ENCODE results near the gene PDE11A. TPM values are rescaled to one million over a fixed set of nuclear protein-coding genes. Genes with fewer than 3 reads are reported as not detected.

PDE11A gene
- total and polyA plus RNA-seq, 2 donors from 2014 or later = 0.58 to 0.82 TPM

GRCh38 chr2:177588671-177589070 is 483.9 kb downstream of the PDE11A start:
- intact Hi-C loops (cut with DNase I) = no loop called here
- no peak for FAIRE-seq
- no peaks in the 10 kb centered on the region for H3K9me3 ChIP-seq (ENCODE audit: control insufficient read depth in 2 of 3, insufficient read depth in 1 of 3, low read length in 3 of 3)

GRCh38 chr2:177587371-177587770 is 485.2 kb downstream of the PDE11A start:
- H3K4me3 ChIP-seq (ENCODE audit: low read length in 3 of 3) = no peak overlapping the region
- TF ChIP-seq CTCF (IDR thresholded peaks at IDR 0.05; ENCODE audit: borderline replicate concordance, extremely low read depth, insufficient read depth) = no peak
- H3K9me3 ChIP-seq (ENCODE audit: control insufficient read depth in 2 of 3, insufficient read depth in 1 of 3, low read length in 3 of 3) = no peaks in the 10 kb centered on the region
- H3K4me1 ChIP-seq (ENCODE audit: control insufficient read depth in 2 of 3, insufficient read depth in 2 of 3, low read depth in 1 of 3, low read length in 3 of 3) = no peaks in the 10 kb centered on the region
- DNase-seq = no peak
- H3K9ac ChIP-seq (ENCODE audit: low read length in 3 of 3) = no peak overlapping the region
- no peaks in the 10 kb centered on the region for H3K27me3 ChIP-seq (ENCODE audit: control insufficient read depth, insufficient read depth, low read length)
- no peaks in the 10 kb centered on the region for H3K36me3 ChIP-seq (ENCODE audit: control insufficient read depth in 2 of 3, insufficient read depth in 3 of 3, low read length in 3 of 3)
- intact Hi-C loops (cut with DNase I) = no loop called here
- H3K27ac ChIP-seq (ENCODE audit: low read depth in 2 of 2, low read length in 2 of 2) = no peak overlapping the region
- FAIRE-seq = no peak

More at GRCh38 chr2:177588671-177589070, 483.9 kb downstream of the PDE11A start:
- H3K27me3 ChIP-seq (ENCODE audit: control insufficient read depth, insufficient read depth, low read length) = no peaks in the 10 kb centered on the region
- H3K27ac ChIP-seq (ENCODE audit: low read depth in 2 of 2, low read length in 2 of 2) = no peak overlapping the region
- no peak for TF ChIP-seq CTCF (IDR thresholded peaks at IDR 0.05; ENCODE audit: borderline replicate concordance, extremely low read depth, insufficient read depth)
- no peaks in the 10 kb centered on the region for H3K4me1 ChIP-seq (ENCODE audit: control insufficient read depth in 2 of 3, insufficient read depth in 2 of 3, low read depth in 1 of 3, low read length in 3 of 3)
- H3K36me3 ChIP-seq (ENCODE audit: control insufficient read depth in 2 of 3, insufficient read depth in 3 of 3, low read length in 3 of 3) = no peaks in the 10 kb centered on the region
- no peak for DNase-seq
- H3K9ac ChIP-seq (ENCODE audit: low read length in 3 of 3) = no peak overlapping the region
- no peak overlapping the region for H3K4me3 ChIP-seq (ENCODE audit: low read length in 3 of 3)

- Histone ChIP-seq H3K36me3 (ENCODE audit: control insufficient read depth in 2 of 3, insufficient read depth in 3 of 3, low read length in 3 of 3) (no peaks in the 10 kb centered on the region), H3K27me3 (ENCODE audit: control insufficient read depth, insufficient read depth, low read length) (no peaks in the 10 kb centered on the region), H3K9ac (ENCODE audit: low read length in 3 of 3) (no peak overlapping the region), H3K4me1 (ENCODE audit: control insufficient read depth in 2 of 3, insufficient read depth in 2 of 3, low read depth in 1 of 3, low read length in 3 of 3) (no peaks in the 10 kb centered on the region), H3K4me3 (ENCODE audit: low read length in 3 of 3) (no peak overlapping the region), H3K9me3 (ENCODE audit: control insufficient read depth in 2 of 3, insufficient read depth in 1 of 3, low read length in 3 of 3) (no peaks in the 10 kb centered on the region), H3K27ac (ENCODE audit: low read depth in 2 of 2, low read length in 2 of 2) (no peak overlapping the region)
- TF ChIP-seq CTCF (IDR thresholded peaks at IDR 0.05; ENCODE audit: borderline replicate concordance, extremely low read depth, insufficient read depth) = no peak
- FAIRE-seq (no peak), DNase-seq (no peak)
- intact Hi-C loops (cut with DNase I) = no loop called here
Measured at GRCh38 chr2:177586154-177586553, 486.4 kb downstream of the PDE11A start.

- Histone ChIP-seq H3K9ac (ENCODE audit: low read length in 3 of 3) (no peak overlapping the region), H3K4me3 (ENCODE audit: low read length in 3 of 3) (no peak overlapping the region), H3K4me1 (ENCODE audit: control insufficient read depth in 2 of 3, insufficient read depth in 2 of 3, low read depth in 1 of 3, low read length in 3 of 3) (no peaks in the 10 kb centered on the region), H3K27ac (ENCODE audit: low read depth in 2 of 2, low read length in 2 of 2) (no peak overlapping the region), H3K9me3 (ENCODE audit: control insufficient read depth in 2 of 3, insufficient read depth in 1 of 3, low read length in 3 of 3) (no peaks in the 10 kb centered on the region), H3K36me3 (ENCODE audit: control insufficient read depth in 2 of 3, insufficient read depth in 3 of 3, low read length in 3 of 3) (no peaks in the 10 kb centered on the region), H3K27me3 (ENCODE audit: control insufficient read depth, insufficient read depth, low read length) (no peaks in the 10 kb centered on the region)
- intact Hi-C loops (cut with DNase I) = no loop called here
- FAIRE-seq = no peak
- no peak for DNase-seq
- no peak for TF ChIP-seq CTCF (IDR thresholded peaks at IDR 0.05; ENCODE audit: borderline replicate concordance, extremely low read depth, insufficient read depth)
Measured at GRCh38 chr2:177585234-177585863, 487.2 kb downstream of the PDE11A start.

All from kidney (tissue), 14 donors.